Measurements from ENCODE around the gene SECTM1.

The SECTM1 gene

GRCh38 chr17:82314727-82315605, 18.6 kb downstream of the SECTM1 start:
- no peak overlapping the region for H3K27ac ChIP-seq (ENCODE audit: low read depth, low read length)
- H3K4me3 ChIP-seq (ENCODE audit: insufficient read depth, low read length, poor library complexity, severe bottlenecking) = no peak overlapping the region
- no peaks in the 10 kb centered on the region for H3F3A ChIP-seq (ENCODE audit: insufficient read depth)
- no peak overlapping the region for H3K4me2 ChIP-seq (ENCODE audit: low read depth, low read length, poor library complexity, severe bottlenecking)
- H3K9ac ChIP-seq (ENCODE audit: low read length) = no peak overlapping the region
- no peaks in the 10 kb centered on the region for H3K9me3 ChIP-seq (ENCODE audit: insufficient read depth, low read length)
- no peak overlapping the region for H2AFZ ChIP-seq (ENCODE audit: low read depth, low read length, severe bottlenecking)
- no peaks in the 10 kb centered on the region for H3K79me2 ChIP-seq (ENCODE audit: insufficient read depth, low read length)
- H4K20me1 ChIP-seq (ENCODE audit: low read depth, low read length) = no peaks in the 10 kb centered on the region
- H3K9me2 ChIP-seq (replicated peaks; ENCODE audit: insufficient read depth, low read length) = no peaks in the 10 kb centered on the region
- no peaks in the 10 kb centered on the region for H3K27me3 ChIP-seq (ENCODE audit: low read length)
- H3K36me3 ChIP-seq (ENCODE audit: low read length) = no peaks in the 10 kb centered on the region
- TF ChIP-seq, protein P1, sequence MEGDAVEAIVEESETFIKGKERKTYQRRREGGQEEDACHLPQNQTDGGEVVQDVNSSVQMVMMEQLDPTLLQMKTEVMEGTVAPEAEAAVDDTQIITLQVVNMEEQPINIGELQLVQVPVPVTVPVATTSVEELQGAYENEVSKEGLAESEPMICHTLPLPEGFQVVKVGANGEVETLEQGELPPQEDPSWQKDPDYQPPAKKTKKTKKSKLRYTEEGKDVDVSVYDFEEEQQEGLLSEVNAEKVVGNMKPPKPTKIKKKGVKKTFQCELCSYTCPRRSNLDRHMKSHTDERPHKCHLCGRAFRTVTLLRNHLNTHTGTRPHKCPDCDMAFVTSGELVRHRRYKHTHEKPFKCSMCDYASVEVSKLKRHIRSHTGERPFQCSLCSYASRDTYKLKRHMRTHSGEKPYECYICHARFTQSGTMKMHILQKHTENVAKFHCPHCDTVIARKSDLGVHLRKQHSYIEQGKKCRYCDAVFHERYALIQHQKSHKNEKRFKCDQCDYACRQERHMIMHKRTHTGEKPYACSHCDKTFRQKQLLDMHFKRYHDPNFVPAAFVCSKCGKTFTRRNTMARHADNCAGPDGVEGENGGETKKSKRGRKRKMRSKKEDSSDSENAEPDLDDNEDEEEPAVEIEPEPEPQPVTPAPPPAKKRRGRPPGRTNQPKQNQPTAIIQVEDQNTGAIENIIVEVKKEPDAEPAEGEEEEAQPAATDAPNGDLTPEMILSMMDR (IDR thresholded peaks at IDR 0.05; ENCODE audit: insufficient read depth, low read length, poor library complexity, severe bottlenecking) = no peak
- no peak for TF ChIP-seq EZH2phosphoT487 (conservative IDR thresholded peaks at IDR 0.05; ENCODE audit: low read length)

DNA sequence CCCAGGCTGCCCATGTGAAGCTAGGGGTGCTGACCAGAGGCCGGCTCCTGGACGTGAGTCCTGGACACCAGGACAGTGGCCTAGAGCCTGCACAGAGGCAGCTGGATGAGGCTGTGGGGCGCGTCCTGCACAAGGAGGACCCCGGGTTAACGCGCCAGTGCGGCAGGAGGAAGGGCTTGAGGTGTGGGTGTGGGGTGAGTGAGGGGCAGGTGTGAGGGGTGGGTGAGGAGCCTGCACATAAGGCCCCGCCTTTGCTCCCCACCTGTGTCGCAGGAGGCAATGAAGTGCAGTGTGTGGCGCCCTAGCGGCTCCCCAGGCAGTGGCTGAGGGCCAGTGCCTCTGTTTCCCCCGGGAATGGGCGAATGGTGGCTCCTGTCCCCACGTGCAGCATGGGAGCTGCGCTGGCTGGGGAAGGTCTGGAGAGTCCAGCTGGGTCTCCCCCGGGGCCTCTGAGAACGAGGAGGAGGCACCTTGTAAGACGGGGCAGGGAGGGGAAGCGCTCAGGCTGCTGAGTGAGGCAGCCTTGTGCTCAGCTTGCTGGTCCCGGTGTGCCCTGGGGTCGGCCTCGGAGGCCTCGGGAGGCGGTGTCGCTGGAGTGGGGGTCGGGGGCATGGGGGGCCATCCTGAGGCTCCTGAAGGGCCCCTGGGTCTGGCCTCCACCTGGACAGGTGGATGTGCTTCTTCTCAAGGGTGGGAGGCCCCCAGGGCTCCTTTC, 19.4 kb downstream of the SECTM1 start:
- Histone ChIP-seq H3K79me2 (ENCODE audit: insufficient read depth, low read length) (no peaks in the 10 kb centered on the region), H3K36me3 (ENCODE audit: low read length) (no peaks in the 10 kb centered on the region), H2AFZ (ENCODE audit: low read depth, low read length, severe bottlenecking) (no peak overlapping the region), H3K9me3 (ENCODE audit: insufficient read depth, low read length) (no peaks in the 10 kb centered on the region), H3K27ac (ENCODE audit: low read depth, low read length) (no peak overlapping the region), H3K9me2 (replicated peaks; ENCODE audit: insufficient read depth, low read length) (no peaks in the 10 kb centered on the region), H3K27me3 (ENCODE audit: low read length) (no peaks in the 10 kb centered on the region), H3K9ac (ENCODE audit: low read length) (no peak overlapping the region), H3F3A (ENCODE audit: insufficient read depth) (no peaks in the 10 kb centered on the region), H4K20me1 (ENCODE audit: low read depth, low read length) (no peaks in the 10 kb centered on the region), H3K4me3 (ENCODE audit: insufficient read depth, low read length, poor library complexity, severe bottlenecking) (no peak overlapping the region), H3K4me2 (ENCODE audit: low read depth, low read length, poor library complexity, severe bottlenecking) (no peak overlapping the region)
- TF ChIP-seq EZH2phosphoT487 (conservative IDR thresholded peaks at IDR 0.05; ENCODE audit: low read length) = no peak
- TF ChIP-seq, protein P1 (IDR thresholded peaks at IDR 0.05; ENCODE audit: insufficient read depth, low read length, poor library complexity, severe bottlenecking) = no peak

DNA sequence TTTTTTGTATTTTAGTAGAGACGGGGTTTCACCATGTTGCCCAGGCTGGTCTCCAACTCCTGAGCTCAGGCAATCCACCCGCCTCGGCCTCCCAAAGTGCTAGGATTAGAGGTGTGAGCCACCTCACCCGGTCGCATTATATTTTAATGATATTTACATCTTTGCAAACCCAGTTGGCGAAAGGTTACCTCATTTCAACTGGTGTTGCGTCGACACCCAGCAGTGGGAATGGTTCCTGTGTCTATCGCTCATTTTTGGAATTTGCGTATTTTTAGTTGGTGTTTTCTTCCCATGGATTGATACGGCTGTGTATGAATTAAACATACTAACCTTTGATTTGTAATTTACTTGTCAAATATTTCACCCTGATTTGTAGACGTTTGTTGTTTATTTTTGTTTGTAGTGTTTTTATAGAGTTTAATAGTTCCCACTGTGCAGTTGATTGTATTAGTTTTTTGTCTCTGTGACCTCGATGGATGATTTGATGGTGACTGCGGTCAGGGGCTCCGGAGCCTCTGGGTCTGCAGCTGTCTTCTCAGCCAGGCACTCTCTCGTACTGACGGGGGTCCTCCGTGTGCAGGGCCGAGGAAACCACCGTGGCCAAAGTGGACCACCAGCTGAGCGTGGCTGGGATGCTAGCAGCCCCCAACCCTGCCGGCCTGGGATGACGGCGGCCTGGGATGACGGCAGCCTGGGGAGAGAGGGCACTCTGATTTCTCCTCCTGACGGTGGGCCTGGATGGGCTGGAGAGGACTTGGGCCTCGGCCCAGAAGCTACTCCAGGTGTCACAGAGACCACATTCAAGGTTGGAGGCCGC, 20.2 kb downstream of the SECTM1 start:
- H3K27ac ChIP-seq (ENCODE audit: low read depth, low read length) = no peak overlapping the region
- no peaks in the 10 kb centered on the region for H3K9me2 ChIP-seq (replicated peaks; ENCODE audit: insufficient read depth, low read length)
- H3K36me3 ChIP-seq (ENCODE audit: low read length) = no peaks in the 10 kb centered on the region
- H2AFZ ChIP-seq (ENCODE audit: low read depth, low read length, severe bottlenecking) = no peak overlapping the region
- H3K9me3 ChIP-seq (ENCODE audit: insufficient read depth, low read length) = no peaks in the 10 kb centered on the region
- H4K20me1 ChIP-seq (ENCODE audit: low read depth, low read length) = no peaks in the 10 kb centered on the region
- H3K27me3 ChIP-seq (ENCODE audit: low read length) = no peaks in the 10 kb centered on the region
- no peak overlapping the region for H3K4me2 ChIP-seq (ENCODE audit: low read depth, low read length, poor library complexity, severe bottlenecking)
- no peak overlapping the region for H3K9ac ChIP-seq (ENCODE audit: low read length)
- TF ChIP-seq EZH2phosphoT487 (conservative IDR thresholded peaks at IDR 0.05; ENCODE audit: low read length) = no peak
- H3F3A ChIP-seq (ENCODE audit: insufficient read depth) = no peaks in the 10 kb centered on the region
- H3K79me2 ChIP-seq (ENCODE audit: insufficient read depth, low read length) = no peaks in the 10 kb centered on the region
- no peak overlapping the region for H3K4me3 ChIP-seq (ENCODE audit: insufficient read depth, low read length, poor library complexity, severe bottlenecking)
